ENCODE measurements around the gene BRMS1.
"Not testable (repeated sequence)": the region's sequence is repeated elsewhere in the genome, so short reads cannot be mapped to it uniquely, and the experiment has no call there.

The BRMS1 gene

DNA sequence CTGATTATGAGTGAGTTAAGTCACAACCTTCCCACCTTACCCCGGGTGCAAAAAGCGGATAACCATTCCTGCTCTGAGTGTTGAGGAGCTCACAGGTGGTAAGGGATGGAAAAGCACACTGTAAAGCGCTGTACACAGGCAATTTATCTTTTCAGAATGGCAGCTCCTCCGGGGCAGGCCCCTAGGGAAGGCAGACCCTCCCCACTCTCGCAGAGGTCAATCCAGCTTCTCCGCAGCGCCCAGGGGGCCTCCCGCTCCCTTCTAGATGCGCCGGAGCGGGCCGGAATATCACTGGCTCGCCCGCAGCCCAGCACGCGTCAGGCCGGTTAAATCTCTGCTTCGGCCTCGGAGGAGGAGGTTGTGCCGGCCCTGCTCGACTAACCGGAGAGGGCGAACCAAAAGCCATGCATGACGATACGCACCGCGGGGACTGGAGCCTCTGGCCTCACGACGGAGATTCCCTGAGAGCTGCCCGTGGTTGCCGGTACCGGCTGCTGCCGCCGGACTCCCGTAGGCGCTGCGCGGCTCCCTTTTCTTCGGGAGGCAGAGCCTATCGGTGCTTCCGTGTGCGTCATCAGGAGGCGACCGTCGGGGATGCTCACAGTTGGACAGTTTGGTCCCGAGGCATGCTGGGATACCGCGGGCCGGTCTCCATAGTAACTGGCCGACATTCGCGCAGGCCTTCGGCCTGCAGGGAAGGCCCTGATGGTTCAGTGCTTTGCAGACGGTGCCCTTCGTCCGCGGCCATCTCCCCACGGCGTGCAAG is at the start of gene BRMS1:
Gene BRMS1, minus strand, starts transcription at position 555 of the 766 bp plus-strand sequence. CDS start 2,870 bp downstream, outside the sequence.
- DNase-seq (ENCODE audit: low spot score), result peak; percentile 95

DNA sequence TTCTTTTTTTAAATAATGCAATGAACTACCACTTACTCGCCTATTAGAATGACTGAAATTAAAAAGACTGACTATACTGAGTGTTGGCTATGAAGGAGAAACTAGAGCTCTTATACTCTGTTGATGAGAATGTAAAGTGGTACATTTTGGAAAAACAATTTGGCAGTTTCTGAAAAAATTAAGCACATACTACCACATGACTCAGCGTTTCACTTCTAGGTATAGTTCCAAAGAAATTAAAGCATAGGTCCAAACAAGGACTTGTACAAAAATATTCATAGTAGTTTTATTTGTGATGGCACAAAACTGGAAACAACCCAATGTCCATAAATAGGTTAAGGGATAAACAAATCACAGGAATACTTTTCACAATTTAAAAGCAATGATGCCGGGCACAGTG is 49.0 kb upstream of the BRMS1 start:
- no peak for DNase-seq (ENCODE audit: low spot score)

- DNase-seq (ENCODE audit: low spot score), result no peak
Observed at GRCh38 chr11:66391322-66391721, 46.4 kb upstream of the BRMS1 start.

GRCh38 chr11:66388780-66389386 is 44.0 kb upstream of the BRMS1 start:
- DNase-seq (ENCODE audit: low spot score), result peak; percentile 66

DNA sequence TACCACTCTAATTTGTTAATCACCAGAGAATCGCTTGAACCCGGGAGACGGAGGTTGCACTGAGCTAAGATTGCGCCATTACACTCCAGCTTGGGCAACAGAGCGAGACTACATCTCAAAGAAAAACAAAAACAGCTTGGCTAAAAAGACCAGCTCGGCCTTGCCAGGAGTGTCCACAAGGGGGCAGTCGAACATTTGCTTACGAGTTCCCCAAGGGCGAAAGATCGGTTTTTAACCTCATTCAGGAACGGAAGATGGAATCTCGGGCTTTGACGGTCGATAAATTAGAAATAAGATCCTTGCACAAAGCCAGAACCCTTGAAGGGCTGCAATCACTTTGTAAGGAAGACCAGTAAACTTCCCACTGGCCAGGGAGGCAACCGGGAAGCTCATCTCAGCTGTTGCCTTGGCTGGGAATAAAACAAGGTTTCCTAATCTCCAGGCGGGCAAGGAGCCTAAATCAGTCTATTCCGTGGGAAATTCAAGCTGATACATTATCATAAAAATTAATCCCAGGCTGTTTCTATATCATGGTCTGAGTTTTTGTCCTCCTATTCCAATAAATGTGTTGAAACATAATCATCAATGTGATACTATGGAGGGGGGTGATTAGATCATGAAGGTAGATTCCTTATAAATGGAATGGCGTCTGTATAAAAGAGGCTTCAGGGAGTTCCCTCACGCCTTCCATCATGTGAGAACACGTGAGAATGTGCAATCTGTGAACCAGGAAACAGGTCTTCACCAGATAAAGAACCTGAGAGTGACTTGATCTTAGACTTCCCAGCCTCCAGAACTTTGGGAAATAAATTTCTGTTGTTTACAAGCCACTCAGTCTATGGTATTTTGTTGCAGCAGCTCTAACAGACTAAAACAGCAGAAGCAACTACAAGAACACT is 41.5 kb upstream of the BRMS1 start:
- peak; percentile 57 for DNase-seq (ENCODE audit: low spot score)

GRCh38 chr11:66384316-66384715 is 39.4 kb upstream of the BRMS1 start:
- DNase-seq (ENCODE audit: low spot score), result not testable (repeated sequence)

GRCh38 chr11:66380264-66380663 is 35.4 kb upstream of the BRMS1 start:
- not testable (repeated sequence) for DNase-seq (ENCODE audit: low spot score)

DNA sequence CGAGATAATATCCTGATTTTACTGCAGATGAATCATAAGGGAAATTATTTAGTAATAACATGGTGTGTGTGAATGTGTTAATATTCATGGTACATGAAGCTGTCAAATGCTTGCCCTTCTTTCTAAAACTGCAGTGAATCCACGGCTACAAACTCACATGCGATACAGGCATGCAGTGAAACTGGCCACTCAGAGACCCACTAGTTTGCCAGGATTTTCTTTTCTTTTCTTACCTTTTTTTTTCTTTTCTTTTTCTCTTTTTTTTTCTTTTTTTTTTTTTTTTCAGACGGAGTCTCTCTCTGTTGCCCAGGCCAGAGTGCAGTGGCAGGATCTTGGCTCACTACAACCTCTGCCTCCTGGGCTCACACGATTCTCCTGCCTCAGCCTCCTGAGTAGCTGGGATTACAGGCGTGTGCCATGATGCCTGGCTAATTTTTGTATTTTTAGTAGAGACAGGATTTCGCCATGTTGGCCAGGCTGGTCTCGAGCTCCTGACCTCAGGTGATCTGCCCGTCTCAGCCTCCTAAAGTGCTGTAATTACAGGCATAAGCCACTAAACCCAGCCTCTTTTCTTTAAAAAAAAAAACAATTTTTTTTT is 28.9 kb upstream of the BRMS1 start:
- DNase-seq (ENCODE audit: low spot score), result not testable (repeated sequence)

- no peak for DNase-seq (ENCODE audit: low spot score)
Observed at GRCh38 chr11:66373265-66373664, 28.4 kb upstream of the BRMS1 start.

- peak; percentile 91 for DNase-seq (ENCODE audit: low spot score)
Observed at GRCh38 chr11:66371627-66372415, 26.9 kb upstream of the BRMS1 start, which contains the start of gene SLC29A2. TSS of gene SLC29A2 (minus strand) at chr11:66371760. CDS start at chr11:66371591, 169 bp downstream.

DNA sequence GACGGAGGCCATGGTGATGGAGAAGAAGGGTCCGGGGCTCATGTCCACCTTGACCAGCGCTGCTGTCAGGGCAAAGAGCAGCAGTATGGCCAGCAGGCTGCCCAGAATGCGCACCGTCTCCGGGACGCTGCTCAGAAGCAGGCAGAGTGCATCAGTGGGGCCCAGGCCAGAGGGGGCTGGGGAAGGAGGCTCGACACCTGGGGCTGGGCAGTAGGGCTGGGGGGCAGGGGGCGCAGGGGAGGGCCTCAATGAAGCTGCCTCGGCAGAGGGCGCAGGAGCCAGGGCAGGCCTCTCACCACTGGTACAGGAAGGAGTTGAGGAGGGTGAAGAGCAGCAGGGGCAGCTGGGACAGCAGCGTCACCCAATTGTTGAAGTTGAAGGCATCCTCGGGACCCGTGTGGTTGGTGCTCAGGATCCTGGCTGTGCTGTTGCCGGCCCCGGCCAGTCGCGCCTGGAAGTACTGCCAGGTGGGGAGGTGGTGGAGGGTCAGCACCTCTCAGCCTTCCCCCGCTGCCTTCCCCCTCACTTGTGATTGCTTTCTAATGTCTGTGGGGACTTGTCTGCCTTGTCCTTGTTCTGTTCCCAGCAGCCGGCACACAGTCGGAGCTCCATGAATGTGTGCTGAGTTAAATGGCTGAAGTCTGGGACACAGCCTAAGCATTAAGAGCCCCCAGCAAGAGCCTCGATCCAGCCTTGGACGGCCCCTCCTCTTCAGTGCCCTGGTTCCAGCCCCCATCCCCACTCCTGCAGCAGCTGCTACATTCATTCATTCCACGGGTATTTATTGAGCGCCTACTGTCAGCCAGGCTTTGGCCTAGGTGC is 24.4 kb upstream of the BRMS1 start:
- no peak for DNase-seq (ENCODE audit: low spot score)

DNA sequence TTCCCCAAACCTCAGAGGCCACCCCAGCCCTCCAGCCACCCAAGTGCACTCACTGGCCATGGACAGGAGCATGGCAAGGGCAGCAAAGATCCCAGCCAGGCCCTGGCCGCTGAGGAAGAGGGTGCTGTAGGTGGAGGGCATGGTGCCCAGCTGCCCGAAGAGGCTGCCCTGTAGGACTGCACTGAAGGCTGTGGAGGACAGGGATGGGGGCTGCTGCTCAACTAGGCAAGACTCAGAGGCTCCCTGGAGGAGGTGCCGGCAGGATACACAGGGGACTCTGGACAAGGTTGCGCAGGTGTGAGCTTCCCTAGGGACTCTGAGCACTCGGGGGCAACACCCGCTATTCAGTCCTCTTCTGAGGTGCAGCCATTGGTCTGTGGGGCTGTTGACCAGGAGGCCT is 23.6 kb upstream of the BRMS1 start:
- no peak for DNase-seq (ENCODE audit: low spot score)

DNA sequence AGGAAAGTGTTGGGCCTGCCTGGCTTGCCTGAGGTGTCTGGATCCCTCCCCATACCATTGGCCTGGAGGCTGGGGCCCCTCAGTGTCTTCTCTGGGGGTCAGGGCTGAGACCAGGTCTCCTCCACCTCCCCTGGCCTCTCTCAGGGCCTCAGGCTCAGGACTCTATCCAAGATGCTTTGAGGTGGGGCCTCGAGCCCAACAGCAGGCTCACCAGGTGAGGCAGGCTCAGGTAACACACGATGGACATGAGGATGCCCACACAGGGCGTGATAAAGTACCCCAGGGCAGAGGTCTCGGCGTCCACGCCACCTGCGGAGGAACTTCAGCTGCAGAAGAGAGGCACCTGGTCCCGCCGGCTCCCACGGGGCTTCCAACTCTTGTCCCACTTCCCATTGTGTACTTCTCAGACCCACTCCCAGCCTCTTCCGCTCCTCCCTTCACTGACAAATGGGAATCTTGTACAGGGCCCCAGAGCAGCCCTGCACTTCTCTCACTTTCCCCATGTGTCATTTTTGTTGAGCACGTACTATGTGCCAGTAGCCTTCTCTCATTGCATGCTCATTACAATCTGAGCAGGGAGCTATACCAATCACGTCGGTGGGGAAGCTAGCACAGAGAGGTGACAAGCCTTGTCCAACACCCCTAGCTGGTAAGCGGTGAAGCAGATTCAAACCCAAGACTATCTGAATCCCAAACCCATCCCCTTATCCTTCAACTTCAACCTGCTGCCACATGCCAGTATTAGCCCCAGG is 22.8 kb upstream of the BRMS1 start:
- no peak for DNase-seq (ENCODE audit: low spot score)

DNA sequence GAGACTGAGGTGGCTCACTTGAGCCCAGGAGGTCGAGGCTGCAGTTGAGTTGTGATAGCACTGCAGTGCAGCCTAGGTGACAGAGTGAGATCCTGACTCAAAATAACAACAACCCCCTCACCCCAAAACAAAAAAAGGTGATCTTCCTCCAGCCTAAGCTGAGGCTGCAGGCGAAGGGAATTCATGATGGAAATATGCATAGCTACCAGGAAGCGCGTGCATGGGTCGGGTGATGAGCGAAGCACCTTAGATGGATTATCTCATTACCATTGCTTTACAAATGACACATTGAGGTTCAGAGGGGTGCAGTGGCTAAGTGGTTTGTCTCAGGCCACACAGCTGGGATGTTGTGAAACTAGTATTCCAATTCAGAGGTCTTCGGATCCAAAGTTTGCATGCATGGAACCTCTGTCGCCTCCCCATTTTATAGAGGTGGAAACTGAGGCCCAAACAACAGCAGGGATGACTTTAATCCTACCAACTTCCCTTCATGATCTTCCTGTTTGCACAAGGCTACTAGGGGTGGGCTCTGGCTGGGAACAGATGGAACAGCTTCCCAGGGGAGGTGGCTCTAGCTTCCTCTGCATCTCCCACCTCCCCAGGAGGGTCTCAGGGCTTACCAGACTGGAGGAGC is 22.1 kb upstream of the BRMS1 start:
- no peak for DNase-seq (ENCODE audit: low spot score)

DNA sequence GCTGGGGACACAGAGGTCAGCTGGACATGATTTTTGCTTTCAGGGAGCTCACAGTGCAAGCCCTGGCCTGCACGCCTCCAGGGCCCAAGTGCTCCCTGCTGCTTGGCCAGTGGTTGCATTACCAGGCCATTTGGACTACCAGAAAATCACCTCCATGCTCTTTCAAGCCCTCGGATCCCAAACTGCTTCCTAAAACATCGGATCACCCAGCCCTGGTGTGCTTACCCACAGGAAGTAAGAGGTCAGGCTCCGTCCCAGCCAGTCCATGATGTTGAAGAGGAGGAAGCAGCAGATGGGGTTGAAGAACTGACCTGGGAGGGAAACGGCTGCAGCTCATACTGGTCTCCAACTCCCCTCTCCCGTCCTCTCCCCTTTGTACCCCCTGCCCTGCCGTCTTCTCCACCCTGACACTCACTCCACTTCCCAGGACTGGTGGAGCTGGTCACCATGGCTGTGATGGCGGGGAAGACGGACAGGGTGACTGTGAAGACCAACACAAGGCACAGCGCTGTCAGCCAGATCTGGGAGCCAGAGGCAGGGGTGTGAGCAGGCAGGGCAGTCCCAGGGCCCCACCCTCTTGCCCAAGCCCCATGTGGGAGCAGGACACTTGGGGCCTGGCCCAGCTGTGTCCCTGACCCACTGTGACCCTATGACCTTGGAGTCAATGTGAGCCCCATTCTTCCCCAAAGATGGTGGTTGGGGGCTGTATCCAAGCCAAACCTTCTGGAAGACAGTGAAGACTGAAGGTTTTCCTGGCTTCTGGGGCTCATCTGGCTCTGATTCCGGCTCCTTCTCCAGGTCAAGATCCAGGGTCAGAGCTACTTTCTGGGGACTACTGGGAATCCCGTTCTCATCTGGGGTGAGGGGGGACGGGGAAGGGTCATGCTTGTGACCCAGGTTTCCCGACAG is 21.1 kb upstream of the BRMS1 start:
- DNase-seq (ENCODE audit: low spot score), result no peak

DNA sequence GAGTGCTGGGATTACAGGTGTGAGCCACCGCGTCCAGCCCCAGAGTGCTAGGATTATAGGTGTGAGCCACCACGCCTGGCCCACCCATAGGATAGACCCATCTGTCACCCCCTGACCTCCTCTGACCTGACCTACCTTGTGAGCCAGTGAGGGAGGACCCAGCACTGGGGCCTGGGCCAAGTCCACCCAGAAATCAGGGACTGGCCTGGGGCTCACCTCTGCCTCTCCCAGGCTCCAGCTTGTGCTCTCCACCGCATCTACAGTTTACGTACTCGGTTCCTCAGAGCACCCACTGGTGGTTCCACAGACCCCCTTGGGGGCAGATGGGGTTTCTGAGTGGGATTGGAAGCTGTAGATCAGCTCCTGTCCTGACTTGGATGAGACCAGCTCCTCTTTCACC is 20.3 kb upstream of the BRMS1 start:
- DNase-seq (ENCODE audit: low spot score), result no peak

GRCh38 chr11:66363805-66364535 is 19.1 kb upstream of the BRMS1 start:
- DNase-seq (ENCODE audit: low spot score), result peak; percentile 91

Data from iPS-NIHi11 (cell line).